HG03045 (cell line): ENCODE results near the gene RHEB.

Experiments
- ATAC-seq: cut with Tn5 transposase; IDR thresholded peaks from one replicate; pipeline ENCODE4 v1.9.1; 2021; ENCODE audit warnings: mild to moderate bottlenecking, moderate library complexity; ENCODE audit not compliant: unreplicated experiment

The RHEB gene

DNA sequence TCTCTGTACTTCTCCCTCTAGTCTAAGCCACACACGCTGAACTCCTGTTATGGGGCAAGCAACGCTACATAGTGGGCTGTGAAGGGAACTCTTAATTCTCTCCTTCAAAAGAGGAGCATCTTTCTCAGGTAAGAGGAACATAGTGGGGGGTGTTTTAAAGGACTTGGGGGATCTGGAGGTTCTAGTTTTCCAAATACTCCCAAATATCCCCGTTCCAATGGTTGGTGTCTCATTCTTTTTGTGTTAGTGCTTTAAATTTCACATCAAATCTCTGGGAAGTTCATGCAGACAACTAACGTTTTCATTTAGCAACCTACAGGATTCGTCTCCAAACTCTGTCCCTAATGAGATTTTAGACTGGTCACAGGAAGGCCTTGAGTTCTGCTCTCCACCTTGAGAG, 97.5 kb downstream of the RHEB start:
- ATAC-seq, result no peak

GRCh38 chr7:151420144-151420543, 99.6 kb downstream of the RHEB start:
- no peak for ATAC-seq

- no peak for ATAC-seq
These were observed 102.8 kb downstream of the RHEB start for GRCh38 chr7:151416941-151417315.

- ATAC-seq, result no peak
These were observed 103.4 kb downstream of the RHEB start for GRCh38 chr7:151416112-151416940.
